OCI-LY7 (cell line): ENCODE measurements around the gene ATAD1. TPM values are rescaled to one million over a fixed set of nuclear protein-coding genes. Genes with fewer than 3 reads are reported as not detected.
"Not testable (repeated sequence)": the region's sequence is repeated elsewhere in the genome, so short reads cannot be mapped to it uniquely, and the experiment has no call there.

Experiments
- BruUV-seq: library from RNA; stranded (reverse); fragments of 400-500 nt; replicated peaks from 2 replicates; lab custom pipeline; 2021; lab: Mats Ljungman, UMichigan
- CTCF ChIA-PET: fragments of 300-600 bp; sonication (Branson Sonifier 250); formaldehyde crosslinking; loops from one replicate; lab custom pipeline; 2022; ENCODE audit warnings: antibody characterized with exemption; ENCODE audit not compliant: unreplicated experiment; lab: Charles Lee
- POLR2A ChIA-PET: fragments of 300-600 bp; sonication (Branson Sonifier 250); formaldehyde crosslinking; loops from one replicate; lab custom pipeline; 2022; ENCODE audit warnings: antibody characterized with exemption; lab: Charles Lee
- DNase-seq: peaks from one replicate; pipeline ENCODE4 v3.0.0-alpha.2; 2015; ENCODE audit warnings: low spot score
- H2AFZ ChIP-seq: fragments of 200-600 bp; sonication (generic), shearing (Covaris generic); 2 replicates; pipeline ENCODE4 v1.6.1; 2014; ENCODE audit warnings: mild to moderate bottlenecking, antibody characterized with exemption, low read length, moderate library complexity
- H3K27ac ChIP-seq: fragments of 200-600 bp; sonication (generic); 2 replicates; pipeline ENCODE4 v1.5.1; 2014; ENCODE audit warnings: mixed run types, low read depth, mild to moderate bottlenecking, moderate library complexity, low read length, inconsistent platforms; ENCODE audit not compliant: poor library complexity, severe bottlenecking
- H3K36me3 ChIP-seq: fragments of 200-600 bp; sonication (generic); 2 replicates; pipeline ENCODE4 v1.6.1; 2014; ENCODE audit warnings: mild to moderate bottlenecking, antibody characterized with exemption, low read length, moderate library complexity, mixed read lengths; ENCODE audit not compliant: insufficient read depth
- H3K4me1 ChIP-seq: fragments of 200-600 bp; sonication (generic); 2 replicates; pipeline ENCODE4 v1.5.1; 2014; ENCODE audit warnings: mild to moderate bottlenecking, low read length; ENCODE audit not compliant: insufficient read depth, poor library complexity, severe bottlenecking
- H3K4me2 ChIP-seq: fragments of 200-600 bp; sonication (generic); 2 replicates; pipeline ENCODE4 v1.6.1; 2014; ENCODE audit warnings: mild to moderate bottlenecking, low read length
- H3K4me3 ChIP-seq: fragments of 200-600 bp; sonication (generic); 2 replicates; pipeline ENCODE4 v1.5.1; 2014; ENCODE audit warnings: mild to moderate bottlenecking, low read depth, low read length; ENCODE audit not compliant: poor library complexity, severe bottlenecking
- H3K79me2 ChIP-seq: fragments of 200-600 bp; sonication (generic); 2 replicates; pipeline ENCODE4 v1.6.1; 2016; ENCODE audit warnings: low read depth, mild to moderate bottlenecking, low read length, moderate library complexity, mixed read lengths; ENCODE audit not compliant: insufficient read depth
- H3K9me2 ChIP-seq: fragments of 200-600 bp; sonication (generic); 2 replicates; pipeline ENCODE4 v1.6.1; 2016; ENCODE audit warnings: mild to moderate bottlenecking, low read length, mixed read lengths; ENCODE audit not compliant: insufficient read depth
- H3K9me3 ChIP-seq: fragments of 200-600 bp; sonication (generic); 2 replicates; pipeline ENCODE4 v1.6.1; 2014; ENCODE audit warnings: mild to moderate bottlenecking, mixed run types, low read length, mixed read lengths
- H4K20me1 ChIP-seq: fragments of 200-600 bp; sonication (generic); 2 replicates; pipeline ENCODE4 v1.6.1; 2014; ENCODE audit warnings: mild to moderate bottlenecking, antibody characterized with exemption, low read length, moderate library complexity, mixed read lengths; ENCODE audit not compliant: insufficient read depth
- CTCF ChIP-seq: fragments of 200-600 bp; sonication (generic); conservative IDR thresholded peaks from 2 replicates; pipeline ENCODE4 v1.5.1; 2014; ENCODE audit warnings: mild to moderate bottlenecking, antibody characterized with exemption, low read length, moderate library complexity, mixed read lengths
- EZH2phosphoT487 ChIP-seq: fragments of 200-600 bp; sonication (generic); IDR thresholded peaks from 2 replicates; pipeline ENCODE4 v1.6.1; 2018; ENCODE audit warnings: low read depth, borderline replicate concordance, mild to moderate bottlenecking, mixed run types, antibody characterized with exemption, low read length, moderate library complexity, mixed read lengths
- intact Hi-C: fragments of 100-400 bp; cut with micrococcal nuclease; formaldehyde crosslinking; loops from one replicate; pipeline ENCODE4 v1.10.0; 2022; ENCODE audit not compliant: unreplicated experiment
- total RNA-seq, 2 experiments: library from RNA; depleted of rRNA in 1 of 2; stranded (reverse); fragments of >200 nt in 1 of 2; shearing (Covaris generic) in 1 of 2; gene quantifications; 2 replicates each; pipeline ENCODE4 v1.2.3, GENCODE V29; 2014 to 2022

Gene ATAD1
- total RNA-seq, 2 experiments from 2014 or later = 19.6 to 47.7 TPM

GRCh38 chr10:87740254-87740655 is 77.8 kb downstream of the ATAD1 start:
- Histone ChIP-seq H3K79me2 (no peaks in the 10 kb centered on the region), H2AFZ (no peak overlapping the region), H3K4me2 (no peak overlapping the region), H3K36me3 (no peaks in the 10 kb centered on the region), H3K4me1 (no peaks in the 10 kb centered on the region), H3K27ac (no peak overlapping the region), H4K20me1 (no peaks in the 10 kb centered on the region), H3K9me3 (no peaks in the 10 kb centered on the region), H3K4me3 (no peak overlapping the region), H3K9me2 (no peaks in the 10 kb centered on the region)
- TF ChIP-seq CTCF (no peak), EZH2phosphoT487 (no peak)
- no TSS peak for BruUV-seq
- ChIA-PET CTCF (no interaction called here), POLR2A (interaction anchor here (0.8 to 1.2 kb wide), 3 partner anchors 10 to 57 kb away, joined by 3 to 4 read pairs (median 3); no protein-coding TSS in a partner anchor)
- intact Hi-C loops = no loop called here
- no peak for DNase-seq

DNA sequence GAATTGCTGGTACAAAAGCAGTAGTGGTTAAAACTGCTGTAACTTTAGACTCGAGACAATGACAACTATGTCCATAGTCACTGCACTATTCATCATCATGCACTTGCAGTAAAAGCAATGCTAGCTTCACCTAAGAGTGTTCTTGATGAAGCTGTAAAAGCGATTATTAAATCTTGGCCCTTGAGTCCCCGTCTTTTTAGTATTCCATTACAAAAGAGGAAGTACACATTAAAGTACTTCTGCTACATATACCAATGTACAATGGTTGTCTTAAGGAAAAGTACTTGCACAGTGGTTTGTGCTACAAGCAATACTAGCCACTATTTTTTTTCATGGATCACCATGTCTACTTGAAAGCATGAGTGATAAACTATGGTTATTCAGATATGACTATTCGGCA is 78.3 kb downstream of the ATAD1 start:
- no peaks in the 10 kb centered on the region for H3K36me3 ChIP-seq
- ChIA-PET CTCF (no interaction called here), POLR2A (interaction anchor here (1.2 kb wide), 1 partner anchor 9 kb away, joined by 3 read pairs; no protein-coding TSS in a partner anchor)
- H3K4me2 ChIP-seq = no peak overlapping the region
- TF ChIP-seq EZH2phosphoT487 (no peak), CTCF (no peak)
- no peak overlapping the region for H3K27ac ChIP-seq
- H3K9me2 ChIP-seq = no peaks in the 10 kb centered on the region
- no peaks in the 10 kb centered on the region for H4K20me1 ChIP-seq
- H3K4me3 ChIP-seq = no peak overlapping the region
- no peak for DNase-seq
- no peaks in the 10 kb centered on the region for H3K79me2 ChIP-seq
- no peaks in the 10 kb centered on the region for H3K9me3 ChIP-seq
- no peak overlapping the region for H2AFZ ChIP-seq
- no peaks in the 10 kb centered on the region for H3K4me1 ChIP-seq
- intact Hi-C loops = no loop called here
- BruUV-seq = no TSS peak

- H3K4me1 ChIP-seq, H3K9me2 ChIP-seq, H2AFZ ChIP-seq, H3K27ac ChIP-seq, H3K4me2 ChIP-seq, H4K20me1 ChIP-seq, H3K9me3 ChIP-seq, CTCF ChIA-PET, BruUV-seq, H3K36me3 ChIP-seq, intact Hi-C loops, DNase-seq, H3K79me2 ChIP-seq, H3K4me3 ChIP-seq: not testable (repeated sequence)
- POLR2A ChIA-PET = interaction anchor here (0.6 kb wide), 1 partner anchor 95 kb away, joined by 4 read pairs; no protein-coding TSS in a partner anchor
Measured at GRCh38 chr10:87738253-87738652, 79.8 kb downstream of the ATAD1 start.
